PC-3 (cell line): Measurements from ENCODE around the gene NVL. TPM values are rescaled to one million over a fixed set of nuclear protein-coding genes. Genes with fewer than 3 reads are reported as not detected.
A peak's percentile ranks its signal among the peaks of the same experiment; 100 is the strongest.

Experiments
- ATAC-seq: fragments of 200-7000 bp; cut with Tn5 transposase; 2 replicates; pipeline ENCODE4 v1.9.1; 2020; ENCODE audit warnings: mild to moderate bottlenecking, moderate library complexity
- BruUV-seq: library from RNA; stranded (reverse); fragments of 400-500 nt; replicated peaks from 2 replicates; lab custom pipeline; 2021; lab: Mats Ljungman, UMichigan
- CTCF ChIA-PET: fragments of 300-600 bp; sonication (Branson Sonifier 250); formaldehyde crosslinking; loops from one replicate; lab custom pipeline; 2022; ENCODE audit warnings: antibody characterized with exemption; lab: Charles Lee
- POLR2A ChIA-PET: fragments of 300-600 bp; sonication (Branson Sonifier 250); formaldehyde crosslinking; loops from one replicate; lab custom pipeline; 2022; ENCODE audit warnings: antibody characterized with exemption; ENCODE audit not compliant: unreplicated experiment; lab: Charles Lee
- DNase-seq: peaks from one replicate; pipeline ENCODE4 v3.0.0-alpha.2; 2015
- H2AFZ ChIP-seq: fragments of 300-600 bp; sonication (generic); 2 replicates; pipeline ENCODE4 v1.6.0; 2016; ENCODE audit warnings: antibody characterized with exemption, low read length
- H3F3A ChIP-seq: fragments of 300-600 bp; sonication (generic); one replicate; pipeline ENCODE4 v1.6.0; 2017; ENCODE audit warnings: antibody characterized with exemption, low read length, control low read depth, mild to moderate bottlenecking; ENCODE audit not compliant: unreplicated experiment
- H3K27ac ChIP-seq: fragments of 300-600 bp; sonication (generic); 2 replicates; pipeline ENCODE4 v1.5.1; 2016; ENCODE audit warnings: mild to moderate bottlenecking, low read length
- H3K27me3 ChIP-seq: fragments of 300-600 bp; sonication (generic); 2 replicates; pipeline ENCODE4 v1.6.1; 2016; ENCODE audit warnings: low read length, mixed read lengths
- H3K36me3 ChIP-seq: fragments of 300-600 bp; sonication (generic); 2 replicates; pipeline ENCODE4 v1.6.1; 2016; ENCODE audit warnings: low read depth, mixed run types, low read length, mixed read lengths
- H3K4me1 ChIP-seq: fragments of 300-600 bp; sonication (generic); 2 replicates; pipeline ENCODE4 v1.5.1; 2016; ENCODE audit warnings: low read length; ENCODE audit not compliant: insufficient read depth
- H3K4me2 ChIP-seq: fragments of 300-600 bp; sonication (generic); 2 replicates; pipeline ENCODE4 v1.6.0; 2016; ENCODE audit warnings: low read length
- H3K4me3 ChIP-seq: fragments of 300-600 bp; sonication (generic); 2 replicates; pipeline ENCODE4 v1.5.1; 2016; ENCODE audit warnings: mild to moderate bottlenecking, low read length, mixed read lengths
- H3K79me2 ChIP-seq: fragments of 300-600 bp; sonication (generic); 2 replicates; pipeline ENCODE4 v1.6.1; 2017; ENCODE audit warnings: low read length, mixed read lengths
- H3K9ac ChIP-seq: fragments of 300-600 bp; sonication (generic); 2 replicates; pipeline ENCODE4 v1.6.0; 2016; ENCODE audit warnings: mild to moderate bottlenecking, low read length
- H3K9me2 ChIP-seq: fragments of 300-600 bp; sonication (generic); replicated peaks from 2 replicates; pipeline ENCODE4 v1.6.1; 2016; ENCODE audit warnings: mixed run types, low read length, mixed read lengths
- H3K9me3 ChIP-seq: fragments of 300-600 bp; sonication (generic); 2 replicates; pipeline ENCODE4 v1.6.1; 2016; ENCODE audit warnings: low read length, mixed read lengths
- H4K20me1 ChIP-seq: fragments of 300-600 bp; sonication (generic); 2 replicates; pipeline ENCODE4 v1.6.1; 2016; ENCODE audit warnings: low read length, mixed read lengths
- EZH2 ChIP-seq: fragments of 300-600 bp; sonication (generic); IDR thresholded peaks from one replicate; pipeline ENCODE4 v1.6.1; 2017; ENCODE audit warnings: antibody characterized with exemption, mild to moderate bottlenecking, low read length; ENCODE audit not compliant: unreplicated experiment
- EZH2phosphoT487 ChIP-seq: fragments of 300-600 bp; sonication (generic); IDR thresholded peaks from 2 replicates; pipeline ENCODE4 v1.6.1; 2018; ENCODE audit warnings: mild to moderate bottlenecking, antibody characterized with exemption, low read length, borderline replicate concordance
- intact Hi-C: fragments of 100-400 bp; cut with micrococcal nuclease; formaldehyde crosslinking; loops from 2 replicates; pipeline ENCODE4 v1.9.0; 2023
- total RNA-seq: library from RNA; depleted of rRNA; stranded (reverse); fragments of >200 nt; gene quantifications from 2 replicates; pipeline ENCODE4 v1.2.3, GENCODE V29; 2014
- TF ChIP-seq, protein P1 (sequence below): fragments of 300-600 bp; sonication (generic); conservative IDR thresholded peaks from 2 replicates; pipeline ENCODE4 v1.5.1; 2017; ENCODE audit warnings: antibody characterized with exemption, low read depth, mild to moderate bottlenecking, low read length

The NVL gene
- total RNA-seq, 1 experiment from 2014 or later, result 37.1 TPM

DNA sequence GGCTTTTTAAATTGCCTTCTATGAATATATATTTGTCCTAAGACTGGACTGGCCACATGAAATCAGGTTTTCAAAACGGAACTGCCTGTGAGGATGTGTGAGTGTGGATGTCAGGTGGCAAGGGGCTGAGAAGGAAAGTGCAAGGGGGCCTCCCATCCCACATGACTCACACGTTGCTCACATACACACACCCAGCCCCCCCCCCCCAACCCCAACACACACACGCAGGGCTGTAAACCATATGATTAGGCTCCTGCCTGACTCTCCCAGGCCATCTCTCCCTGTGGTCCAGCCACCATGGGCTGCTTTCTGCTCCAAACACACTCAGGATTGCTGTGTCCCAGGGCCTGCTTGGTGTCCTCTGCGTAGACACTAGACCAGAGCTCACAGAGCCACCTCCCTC is 124.5 kb downstream of the NVL start:
- POLR2A ChIA-PET, result interaction anchor here (0.6 kb wide), 1 partner anchor 10 kb away, joined by 4 read pairs; no protein-coding TSS in a partner anchor
- peak overlapping the region; percentile 84 for H3K9ac ChIP-seq
- peak; percentile 86 for DNase-seq

DNA sequence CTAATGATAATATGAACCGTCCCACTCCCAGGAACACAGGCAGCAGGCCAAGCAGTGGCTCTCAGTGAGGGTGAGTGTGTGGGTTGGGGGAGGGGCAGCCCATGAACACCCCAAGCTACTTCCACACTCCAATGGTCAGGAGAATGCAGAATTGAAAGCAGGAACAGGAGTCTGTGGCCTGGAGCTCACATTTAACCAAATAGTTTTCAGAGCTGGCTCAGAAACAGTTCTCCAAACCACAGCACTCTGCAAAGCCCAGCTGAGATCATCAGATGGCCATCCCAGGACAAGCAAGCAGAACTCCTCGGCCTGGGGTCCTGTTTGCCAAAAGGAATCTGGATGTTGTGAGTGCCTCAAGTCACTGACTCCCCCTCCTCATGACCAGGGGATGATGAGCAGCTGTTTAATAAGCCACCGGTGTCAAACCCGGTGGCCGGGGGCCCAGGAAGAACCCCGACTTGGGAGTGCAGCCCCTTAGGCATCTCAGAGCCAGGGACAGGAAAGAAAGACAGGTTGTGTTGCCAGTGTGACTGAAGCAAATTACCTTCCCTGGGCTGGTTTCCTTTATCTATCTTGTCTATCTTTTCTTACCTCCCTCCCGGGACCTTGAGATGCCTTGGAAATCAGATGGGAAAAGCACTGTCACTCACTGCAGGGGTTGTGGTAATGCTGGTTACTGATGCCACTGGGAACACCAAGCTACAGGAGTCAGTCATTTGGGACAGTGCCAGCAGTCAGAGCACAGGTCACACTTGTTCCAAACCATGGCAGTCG is 126.5 kb downstream of the NVL start:
- Histone ChIP-seq H2AFZ (0 out of 2 replicates have a peak overlapping the region, but pooled peaks have one; percentile 17), H3K79me2 (no peaks in the 10 kb centered on the region), H3F3A (peaks cover 14% of the 10 kb centered on the region), H3K9ac (peak overlapping the region; percentile 39; the same call in 1 of the 2 replicates), H3K9me3 (no peaks in the 10 kb centered on the region), H3K9me2 (no peaks in the 10 kb centered on the region), H3K27ac (peak overlapping the region; percentile 98), H3K36me3 (no peaks in the 10 kb centered on the region), H3K4me3 (no peak overlapping the region), H4K20me1 (no peaks in the 10 kb centered on the region), H3K27me3 (no peaks in the 10 kb centered on the region), H3K4me1 (peaks cover 43% of the 10 kb centered on the region), H3K4me2 (peak overlapping the region; percentile 51)
- peak; percentile 71 for DNase-seq
- no TSS peak for BruUV-seq
- intact Hi-C loops, result no loop called here
- TF ChIP-seq, protein P1, sequence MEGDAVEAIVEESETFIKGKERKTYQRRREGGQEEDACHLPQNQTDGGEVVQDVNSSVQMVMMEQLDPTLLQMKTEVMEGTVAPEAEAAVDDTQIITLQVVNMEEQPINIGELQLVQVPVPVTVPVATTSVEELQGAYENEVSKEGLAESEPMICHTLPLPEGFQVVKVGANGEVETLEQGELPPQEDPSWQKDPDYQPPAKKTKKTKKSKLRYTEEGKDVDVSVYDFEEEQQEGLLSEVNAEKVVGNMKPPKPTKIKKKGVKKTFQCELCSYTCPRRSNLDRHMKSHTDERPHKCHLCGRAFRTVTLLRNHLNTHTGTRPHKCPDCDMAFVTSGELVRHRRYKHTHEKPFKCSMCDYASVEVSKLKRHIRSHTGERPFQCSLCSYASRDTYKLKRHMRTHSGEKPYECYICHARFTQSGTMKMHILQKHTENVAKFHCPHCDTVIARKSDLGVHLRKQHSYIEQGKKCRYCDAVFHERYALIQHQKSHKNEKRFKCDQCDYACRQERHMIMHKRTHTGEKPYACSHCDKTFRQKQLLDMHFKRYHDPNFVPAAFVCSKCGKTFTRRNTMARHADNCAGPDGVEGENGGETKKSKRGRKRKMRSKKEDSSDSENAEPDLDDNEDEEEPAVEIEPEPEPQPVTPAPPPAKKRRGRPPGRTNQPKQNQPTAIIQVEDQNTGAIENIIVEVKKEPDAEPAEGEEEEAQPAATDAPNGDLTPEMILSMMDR, result no peak
- TF ChIP-seq EZH2phosphoT487, result no peak
- no peak for TF ChIP-seq EZH2
- ChIA-PET POLR2A (no interaction called here), CTCF (interaction anchor here (0.5 kb wide), 1 partner anchor 128 kb away, joined by 4 read pairs; no protein-coding TSS in a partner anchor)
- no peak for ATAC-seq

More for the DNA sequence above, 124.5 kb downstream of the NVL start:
- H3K79me2 ChIP-seq, result no peaks in the 10 kb centered on the region
- intact Hi-C loops, result no loop called here
- no peaks in the 10 kb centered on the region for H3K27me3 ChIP-seq
- no peaks in the 10 kb centered on the region for H3K9me2 ChIP-seq
- TF ChIP-seq, protein P1, result no peak
- TF ChIP-seq EZH2phosphoT487, result no peak
- no peak for TF ChIP-seq EZH2
- no peaks in the 10 kb centered on the region for H3K9me3 ChIP-seq
- BruUV-seq, result no TSS peak
- H3K27ac ChIP-seq, result peak overlapping the region; percentile 98
- H3K4me2 ChIP-seq, result peak overlapping the region; percentile 82
- peak; percentile 69 for ATAC-seq
- no peaks in the 10 kb centered on the region for H3K36me3 ChIP-seq
- H4K20me1 ChIP-seq, result no peaks in the 10 kb centered on the region
- peak overlapping the region; percentile 51 for H3K4me3 ChIP-seq
- H3F3A ChIP-seq, result peaks cover 14% of the 10 kb centered on the region
- CTCF ChIA-PET, result interaction anchor here (0.6 kb wide), 1 partner anchor 710 kb away, joined by 3 read pairs; no protein-coding TSS in a partner anchor
- H3K4me1 ChIP-seq, result peaks cover 30% of the 10 kb centered on the region
- H2AFZ ChIP-seq, result peak overlapping the region; percentile 64

DNA sequence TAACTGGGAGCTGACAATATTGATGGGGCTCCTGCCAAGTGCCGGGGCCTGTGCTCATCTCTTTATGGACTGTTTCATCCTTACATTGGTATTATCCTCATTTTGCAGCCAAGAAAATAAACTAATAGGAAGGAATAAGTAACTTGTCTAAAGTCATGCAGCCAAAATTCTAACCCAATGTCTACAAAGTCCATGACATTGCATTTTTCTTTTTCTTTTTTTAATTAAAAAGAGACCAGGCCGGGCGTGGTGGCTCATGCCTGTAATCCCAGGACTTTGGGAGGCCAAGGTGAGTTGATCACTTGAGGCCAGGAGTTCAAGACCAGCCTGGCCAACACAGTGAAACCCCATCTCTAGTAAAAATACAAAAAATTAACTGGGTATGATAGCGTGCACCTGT is 128.1 kb downstream of the NVL start:
- no peak for ATAC-seq
- H3K27ac ChIP-seq, result no peak overlapping the region
- H3K79me2 ChIP-seq, result no peaks in the 10 kb centered on the region
- H3K4me1 ChIP-seq, result peaks cover 43% of the 10 kb centered on the region
- no peak overlapping the region for H3K4me3 ChIP-seq
- POLR2A ChIA-PET, result no interaction called here
- H3K27me3 ChIP-seq, result no peaks in the 10 kb centered on the region
- no peak overlapping the region for H3K4me2 ChIP-seq
- no peaks in the 10 kb centered on the region for H3K9me3 ChIP-seq
- CTCF ChIA-PET, result no interaction called here
- intact Hi-C loops, result no loop called here
- H3F3A ChIP-seq, result peaks cover 14% of the 10 kb centered on the region
- TF ChIP-seq EZH2phosphoT487, result no peak
- TF ChIP-seq, protein P1, result no peak
- TF ChIP-seq EZH2, result no peak
- BruUV-seq, result no TSS peak
- no peaks in the 10 kb centered on the region for H4K20me1 ChIP-seq
- no peaks in the 10 kb centered on the region for H3K9me2 ChIP-seq
- no peak overlapping the region for H3K9ac ChIP-seq
- DNase-seq, result no peak
- no peaks in the 10 kb centered on the region for H3K36me3 ChIP-seq
- H2AFZ ChIP-seq, result no peak overlapping the region
